GM12878 (cell line): ENCODE measurements around the gene TOP2B. TPM values are rescaled to one million over a fixed set of nuclear protein-coding genes. Genes with fewer than 3 reads are reported as not detected.

Experiments used
- ATAC-seq: fragments of 200-7000 bp; cut with Tn5 transposase; 3 replicates; pipeline ENCODE4 v1.9.1; 2020; ENCODE audit warnings: mild to moderate bottlenecking, moderate library complexity
- BruUV-seq: library from RNA; stranded (reverse); fragments of 400-500 nt; replicated peaks from 2 replicates; lab custom pipeline; 2021; lab: Mats Ljungman, UMichigan
- CTCF ChIA-PET: fragments of 300-600 bp; sonication (Branson Sonifier 250); formaldehyde crosslinking; extraction: SDS; loops from one replicate; lab custom pipeline; 2021; ENCODE audit warnings: inconsistent platforms; lab: Yijun Ruan, JAX
- POLR2A ChIA-PET: fragments of 350-600 bp; formaldehyde crosslinking; extraction: SDS; loops from one replicate; lab custom pipeline; 2021; ENCODE audit warnings: inconsistent platforms; lab: Charles Lee
- RAD21 ChIA-PET: fragments of 300-600 bp; sonication (Branson Sonifier 250); formaldehyde crosslinking; loops from one replicate; lab custom pipeline; 2023; ENCODE audit warnings: antibody characterized with exemption; ENCODE audit not compliant: unreplicated experiment; lab: Charles Lee
- SMC1A ChIA-PET: fragments of 300-600 bp; sonication (Branson Sonifier 250); formaldehyde crosslinking; loops from one replicate; lab custom pipeline; 2023; ENCODE audit not compliant: unreplicated experiment, uncharacterized antibody; lab: Charles Lee
- DNase-seq: peaks from one replicate; pipeline ENCODE4 v3.0.0-alpha.2; 2011; ENCODE audit warnings: low read depth, low spot score
- FAIRE-seq: peaks from 3 replicates; lab custom pipeline; 2011; peaks lifted over from hg19 to GRCh38; lab: Jason Lieb, UNC
- H2AFZ ChIP-seq: 2 replicates; pipeline ENCODE4 v1.6.0; 2011; ENCODE audit warnings: low read depth, low read length, control low read depth; ENCODE audit not compliant: control insufficient read depth
- H3K27ac ChIP-seq: 2 replicates; pipeline ENCODE4 v1.5.1; 2011; ENCODE audit warnings: control low read depth; ENCODE audit not compliant: control insufficient read depth, insufficient read depth
- H3K27me3 ChIP-seq, 2 experiments: replicated peaks in 1 of 2; 2 replicates each; pipeline versions ENCODE4 v1.6.0 to v1.6.1; 2011; ENCODE audit warnings: low read length in 1 of 2; ENCODE audit not compliant: control insufficient read depth in 2 of 2, insufficient read depth in 2 of 2
- H3K36me3 ChIP-seq, 2 experiments: 2 replicates each; pipeline ENCODE4 v1.5.1; 2011; ENCODE audit warnings: low read length in 1 of 2; ENCODE audit not compliant: control insufficient read depth in 2 of 2, insufficient read depth in 2 of 2
- H3K4me1 ChIP-seq: 2 replicates; pipeline ENCODE4 v1.6.1; 2011; ENCODE audit warnings: mild to moderate bottlenecking, low read length, moderate library complexity, mixed read lengths; ENCODE audit not compliant: control insufficient read depth, insufficient read depth
- H3K4me2 ChIP-seq: 2 replicates; pipeline ENCODE4 v1.6.0; 2011; ENCODE audit warnings: control low read depth; ENCODE audit not compliant: control insufficient read depth, insufficient read depth
- H3K4me3 ChIP-seq: fragments of 200-600 bp; sonication (generic); 2 replicates; pipeline ENCODE4 v1.5.1; 2016
- H3K79me2 ChIP-seq: 2 replicates; pipeline ENCODE4 v1.6.0; 2011; ENCODE audit warnings: low read length; ENCODE audit not compliant: control insufficient read depth, insufficient read depth
- H3K9ac ChIP-seq: 2 replicates; pipeline ENCODE4 v1.8.0; 2011; ENCODE audit warnings: low read length, control low read depth, mixed read lengths; ENCODE audit not compliant: control insufficient read depth, insufficient read depth
- H3K9me3 ChIP-seq: replicated peaks from 3 replicates; pipeline ENCODE4 v1.5.1; 2011; ENCODE audit warnings: mild to moderate bottlenecking, low read length; ENCODE audit not compliant: control insufficient read depth, insufficient read depth
- H4K20me1 ChIP-seq: 2 replicates; pipeline ENCODE4 v1.6.0; 2011; ENCODE audit not compliant: control insufficient read depth, insufficient read depth
- ASH2L ChIP-seq: fragments of 300-600, 200-600 bp; sonication (generic); IDR thresholded peaks from 2 replicates; pipeline ENCODE4 v1.6.1; 2017; ENCODE audit warnings: low read depth, mild to moderate bottlenecking, borderline replicate concordance
- BCL3 ChIP-seq: IDR thresholded peaks from 2 replicates; pipeline ENCODE4 v1.6.1; 2011; ENCODE audit warnings: borderline replicate concordance, low read depth, mild to moderate bottlenecking, moderate library complexity, low read length; ENCODE audit not compliant: insufficient read depth, poor library complexity, severe bottlenecking
- BMI1 ChIP-seq: fragments of 450-650 bp; IDR thresholded peaks from 2 replicates; pipeline ENCODE4 v1.6.1; 2016; ENCODE audit warnings: mild to moderate bottlenecking, moderate library complexity, borderline replicate concordance
- CBX5 ChIP-seq: sonication (generic); IDR thresholded peaks from 2 replicates; pipeline ENCODE4 v1.6.1; 2016; ENCODE audit warnings: low read depth, moderate library complexity, mild to moderate bottlenecking, inconsistent platforms
- CHD1 ChIP-seq: IDR thresholded peaks from 2 replicates; pipeline ENCODE4 v1.6.1; 2012; ENCODE audit warnings: low read depth, low read length, improper control_type of control experiment
- CHD2 ChIP-seq: IDR thresholded peaks from 2 replicates; pipeline ENCODE4 v1.6.1; 2011; ENCODE audit warnings: low read depth, low read length, improper control_type of control experiment, borderline replicate concordance
- EGR1 ChIP-seq, 2 experiments: IDR thresholded peaks; 1 replicate in 1 of 2; 2 replicates in 1 of 2; pipeline ENCODE4 v1.6.1; 2011 to 2012; ENCODE audit warnings: low read depth in 2 of 2, low read length in 2 of 2, borderline replicate concordance in 1 of 2, mild to moderate bottlenecking in 1 of 2, moderate library complexity in 1 of 2
- ETV6 ChIP-seq, 2 experiments: fragments of 450-650 bp in 1 of 2; IDR thresholded peaks in 1 of 2; conservative IDR thresholded peaks in 1 of 2; 2 replicates each; pipeline ENCODE4 v1.6.1; 2014; ENCODE audit warnings: antibody characterized with exemption in 1 of 2, borderline replicate concordance in 1 of 2, low read depth in 1 of 2, mild to moderate bottlenecking in 1 of 2, moderate library complexity in 1 of 2
- FOS ChIP-seq: IDR thresholded peaks from 3 replicates; pipeline ENCODE4 v1.6.1; 2011; ENCODE audit warnings: borderline replicate concordance; ENCODE audit not compliant: insufficient read length; ENCODE audit errors: extremely low read depth
- FOXK2 ChIP-seq: fragments of 450-650 bp; IDR thresholded peaks from 2 replicates; pipeline ENCODE4 v1.6.1; 2017; ENCODE audit warnings: mild to moderate bottlenecking, moderate library complexity
- IKZF1 ChIP-seq: fragments of 450-650 bp; conservative IDR thresholded peaks from 2 replicates; pipeline ENCODE4 v1.6.1; 2017; ENCODE audit warnings: antibody characterized with exemption, mild to moderate bottlenecking
- KAT2A ChIP-seq: conservative IDR thresholded peaks from 2 replicates; pipeline ENCODE4 v1.6.1; 2011; ENCODE audit warnings: low read depth, low read length; ENCODE audit not compliant: control insufficient read depth
- MXI1 ChIP-seq: fragments of 150-350 bp; IDR thresholded peaks from 2 replicates; pipeline ENCODE4 v1.6.1; 2011; ENCODE audit warnings: low read depth, mild to moderate bottlenecking, inconsistent platforms, low read length, improper control_type of control experiment
- PKNOX1 ChIP-seq: fragments of 450-650 bp; IDR thresholded peaks from 2 replicates; pipeline ENCODE4 v1.6.1; 2016; ENCODE audit warnings: mild to moderate bottlenecking
- POLR2AphosphoS5 ChIP-seq: IDR thresholded peaks from 2 replicates; pipeline ENCODE4 v1.6.1; 2011; ENCODE audit warnings: mild to moderate bottlenecking, low read length, inconsistent platforms
- RAD21 ChIP-seq: IDR thresholded peaks from 2 replicates; pipeline ENCODE4 v1.6.1; 2011; ENCODE audit warnings: mild to moderate bottlenecking, low read depth, low read length, moderate library complexity; ENCODE audit not compliant: insufficient read depth
- SP1 ChIP-seq: IDR thresholded peaks from one replicate; pipeline ENCODE4 v1.6.1; 2011; ENCODE audit warnings: low read depth, low read length
- TAF1 ChIP-seq: IDR thresholded peaks from 2 replicates; pipeline ENCODE4 v1.6.1; 2011; ENCODE audit warnings: mild to moderate bottlenecking, low read depth, low read length, borderline replicate concordance
- WRNIP1 ChIP-seq: IDR thresholded peaks from 2 replicates; pipeline ENCODE4 v1.6.1; 2011; ENCODE audit warnings: low read depth, low read length, improper control_type of control experiment, borderline replicate concordance
- ZBED1 ChIP-seq: IDR thresholded peaks from 2 replicates; pipeline ENCODE4 v1.6.1; 2016; ENCODE audit warnings: borderline replicate concordance
- ZNF24 ChIP-seq: fragments of 450-650 bp; IDR thresholded peaks from 2 replicates; pipeline ENCODE4 v1.6.1; 2017; ENCODE audit warnings: antibody characterized with exemption, mild to moderate bottlenecking
- ZNF274 ChIP-seq: IDR thresholded peaks from one replicate; pipeline ENCODE4 v1.8.0; 2011; ENCODE audit not compliant: insufficient read length, insufficient read depth
- ZSCAN29 ChIP-seq: fragments of 450-650 bp; IDR thresholded peaks from 2 replicates; pipeline ENCODE4 v1.6.1; 2017; ENCODE audit warnings: mild to moderate bottlenecking, moderate library complexity
- WGBS: methylation state at CpG from one replicate; pipeline ENCODE4 v1.1.6; 2016; ENCODE audit warnings: low lambda C conversion rate; ENCODE audit not compliant: insufficient replicate concordance, insufficient coverage; ENCODE audit errors: missing lambda C conversion rate; 5-methylcytosine and 5-hydroxymethylcytosine counted together
- in situ Hi-C: fragments of 300-500 bp; cut with MboI; formaldehyde crosslinking; loops from 9 replicates; pipeline ENCODE4 v1.14.3; 2018; ENCODE audit warnings: mixed read lengths
- intact Hi-C: fragments of 100-400 bp; cut with micrococcal nuclease; formaldehyde crosslinking; loops from one replicate; pipeline ENCODE4 v1.14.2; 2022; ENCODE audit not compliant: unreplicated experiment
- polyA plus RNA-seq, 11 experiments: library from polyadenylated mRNA; depleted of rRNA in 4 of 11; unstranded in 6 of 11; stranded (reverse) in 5 of 11; fragments of >200 nt; fragmentation: Nextera tagmentation in 4 of 11; fragmentation: Illumina TruSeq in 1 of 11; extraction: Ambion mirVana in 4 of 11; extraction: Trizol in 1 of 11; gene quantifications; 1 replicate in 1 of 11; 2 replicates in 10 of 11; pipeline versions ENCODE4 v1.2.1 to v1.2.3, GENCODE V29; 2011 to 2016; ENCODE audit warnings: inconsistent platforms in 2 of 11, missing spikeins in 2 of 11, low read depth in 1 of 11
- total RNA-seq, 4 experiments: library from RNA; depleted of rRNA in 3 of 4; stranded (reverse); fragments of >200 nt in 3 of 4; fragmentation: Illumina TruSeq in 1 of 4; extraction: Trizol in 1 of 4; gene quantifications; 2 replicates each; pipeline versions ENCODE4 v1.2.1 to v1.2.3, GENCODE V29; 2013 to 2021

The TOP2B gene
- total and polyA plus RNA-seq, 10 of the 15 experiments (the other 5 are each of a cell fraction or from before 2014, with no cell fraction given), result 28.6 to 134 (median 83.4) TPM

- under 1% methylated on average over 7 of the region's 7 CpGs for WGBS
- SMC1A ChIA-PET, result interaction anchor here (0.9 to 5.0 kb wide), 4 partner anchors 14 to 193 kb away, joined by 3 to 49 read pairs (median 11); no protein-coding TSS in a partner anchor
- Histone ChIP-seq H3K36me3 (no peaks in the 10 kb centered on the region), H3K4me1 (peaks cover 11% of the 10 kb centered on the region), H4K20me1 (0 out of 2 replicates have a peak, but pooled peaks cover 4% of the 10 kb centered on the region), H2AFZ (no peak overlapping the region), H3K27me3 (no peaks in the 10 kb centered on the region), H3K9me3 (no peaks in the 10 kb centered on the region), H3K79me2 (peaks cover 66% of the 10 kb centered on the region), H3K27ac (peak overlapping the region; percentile 92), H3K4me3 (peak overlapping the region; percentile 72), H3K4me2 (peak overlapping the region; percentile 86), H3K9ac (peak overlapping the region; percentile 88)
- intact Hi-C loops, result loop anchor here (1.0 kb wide), 1 partner anchor 118 kb away; no protein-coding TSS in a partner anchor
- TF ChIP-seq ZNF274 (no peak), SP1 (no peak), EGR1 (IDR thresholded peaks at IDR 0.05; ENCODE audit: borderline replicate concordance in 1 of 2, low read depth in 2 of 2, low read length in 2 of 2) (no peak), FOS (no peak), CHD1 (no peak), CHD2 (no peak), TAF1 (no peak), WRNIP1 (no peak), ZBED1 (0 out of 2 replicates have a peak, but pooled peaks have one; percentile 16), ASH2L (no peak), CBX5 (no peak), ETV6 (conservative IDR thresholded peaks at IDR 0.05 in 1 of 2, IDR thresholded peaks at IDR 0.05 in 1 of 2; ENCODE audit: borderline replicate concordance in 1 of 2, low read depth in 1 of 2) (no peak), ZNF24 (no peak), KAT2A (no peak), BMI1 (no peak), FOXK2 (no peak), PKNOX1 (0 out of 2 replicates have a peak, but pooled peaks have one; percentile 15), POLR2AphosphoS5 (no peak), RAD21 (no peak), BCL3 (no peak), ZSCAN29 (no peak), IKZF1 (no peak), MXI1 (peak; percentile 36; the same call in 1 of the 2 replicates)
- ATAC-seq (no peak), DNase-seq (no peak), FAIRE-seq (no peak)
- POLR2A ChIA-PET, result interaction anchor here (1.4 to 1.8 kb wide), 2 partner anchors 120 to 129 kb away, joined by 3 to 4 read pairs; partner anchors contain the start of gene NGLY1
- BruUV-seq, result TSS peak; percentile 43
- CTCF ChIA-PET, result interaction anchor here (1.1 to 8.4 kb wide), 5 partner anchors 14 to 192 kb away, joined by 4 to 93 read pairs (median 7); no protein-coding TSS in a partner anchor
- RAD21 ChIA-PET, result interaction anchor here (0.8 to 6.2 kb wide), 4 partner anchors 14 to 193 kb away, joined by 3 to 44 read pairs (median 12); no protein-coding TSS in a partner anchor
- in situ Hi-C loops, result no loop called here
Observed at GRCh38 chr3:25662736-25663320, 1.9 kb downstream of the TOP2B start.
